Activated CD4-positive, alpha-beta T cell treated with anti-CD3 and anti-CD28 coated beads, Interleukin-2, amount 50 U/mL, for 48 hours (primary cell): ENCODE data around the gene TESK2.
"Not testable (repeated sequence)": the region's sequence is repeated elsewhere in the genome, so short reads cannot be mapped to it uniquely, and the experiment has no call there.

Experiments
- DNase-seq, 2 experiments: peaks; one replicate each; pipeline ENCODE4 v3.0.0-alpha.2; 2020

The TESK2 gene

DNA sequence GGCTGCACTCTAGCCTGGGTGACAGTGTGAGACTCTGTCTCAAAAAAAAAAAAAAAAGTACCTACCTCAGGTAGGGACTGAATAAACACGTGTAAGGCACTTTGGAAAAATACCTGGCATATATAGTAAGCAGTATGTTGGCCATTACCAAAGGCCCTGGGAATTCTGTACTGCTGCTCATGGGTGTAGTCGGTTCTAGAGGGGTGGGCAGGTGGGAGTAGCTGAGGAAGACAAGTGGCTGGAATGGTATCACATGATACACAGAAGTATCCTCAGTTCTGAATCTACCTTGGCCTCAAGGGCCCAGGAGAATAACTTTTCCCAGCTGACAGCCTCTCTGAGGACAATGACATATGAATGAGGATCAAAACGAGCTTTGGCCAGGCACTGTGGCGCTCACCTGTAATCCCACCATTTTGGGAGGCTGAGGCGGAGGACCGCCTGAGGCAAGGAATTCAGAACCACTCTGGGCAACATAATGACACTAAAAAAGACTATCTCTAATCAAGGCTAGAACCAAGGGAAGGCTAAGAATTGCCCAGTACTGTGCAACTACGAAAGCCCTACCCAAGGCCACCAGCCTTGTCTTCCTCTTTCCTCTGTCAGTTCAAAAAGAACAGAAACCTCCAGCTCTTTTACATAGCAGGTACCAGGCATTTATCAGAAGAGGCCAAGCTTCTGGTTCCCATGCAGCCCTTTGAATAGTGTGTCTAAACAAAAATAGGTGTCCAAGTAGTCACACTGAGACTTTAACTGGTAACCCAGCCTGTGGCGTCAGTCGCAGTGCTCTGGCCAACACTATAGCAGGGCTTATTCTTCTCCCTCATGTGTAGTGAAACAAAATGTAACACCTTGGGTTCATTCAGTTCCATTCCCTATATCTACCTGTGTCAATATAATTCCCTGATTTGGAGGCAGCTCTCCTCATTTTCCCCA, 19.3 kb upstream of the TESK2 start:
- DNase-seq = no peak

DNA sequence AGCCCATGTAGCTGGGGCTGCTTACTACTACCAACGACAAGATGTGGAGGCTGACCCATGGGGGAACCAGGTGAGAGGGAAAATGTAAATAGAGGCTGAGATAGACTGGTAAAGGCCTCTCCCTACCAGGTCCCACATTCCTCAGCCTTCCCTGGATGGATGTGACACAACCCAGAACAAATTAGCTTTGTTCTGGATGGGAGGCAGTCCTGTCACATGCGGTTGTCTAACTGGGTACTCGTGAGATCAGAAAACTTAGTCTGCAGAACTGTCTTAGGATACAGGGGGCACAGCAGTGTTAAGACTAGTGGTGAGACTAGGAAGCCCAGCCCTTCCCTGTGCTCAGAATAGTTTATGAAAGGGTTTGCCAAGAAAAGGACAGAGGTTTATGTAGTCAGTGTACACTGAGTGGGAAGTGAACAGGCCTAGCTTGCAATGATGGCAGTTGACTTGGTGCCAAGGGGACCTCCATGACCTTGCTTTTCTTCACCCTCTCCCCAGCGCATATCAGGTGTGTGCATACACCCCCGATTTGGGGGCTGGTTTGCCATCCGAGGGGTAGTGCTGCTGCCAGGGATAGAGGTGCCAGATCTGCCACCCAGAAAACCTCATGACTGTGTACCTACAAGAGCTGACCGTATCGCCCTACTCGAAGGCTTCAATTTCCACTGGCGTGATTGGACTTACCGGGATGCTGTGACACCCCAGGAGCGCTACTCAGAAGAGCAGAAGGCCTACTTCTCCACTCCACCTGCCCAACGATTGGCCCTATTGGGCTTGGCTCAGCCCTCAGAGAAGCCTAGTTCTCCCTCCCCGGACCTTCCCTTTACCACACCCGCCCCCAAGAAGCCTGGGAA, 17.6 kb upstream of the TESK2 start:
- no peak for DNase-seq

DNA sequence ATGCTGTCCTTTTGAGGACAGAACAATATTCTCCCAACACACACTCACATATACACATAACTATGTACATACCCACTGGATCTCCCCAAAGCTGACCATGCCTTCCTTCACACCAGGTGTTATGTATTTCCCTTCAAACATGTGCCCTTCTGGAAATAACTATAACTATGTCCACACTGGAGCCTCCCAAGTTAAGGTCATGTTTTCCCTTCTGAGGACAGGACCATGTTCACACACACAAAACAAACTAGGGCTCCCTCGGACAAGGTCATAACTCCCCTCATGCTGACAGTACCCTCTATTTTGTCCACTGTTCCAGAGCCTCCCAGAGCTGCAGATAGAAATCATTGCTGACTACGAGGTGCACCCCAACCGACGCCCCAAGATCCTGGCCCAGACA, 16.9 kb upstream of the TESK2 start:
- no peak for DNase-seq

DNA sequence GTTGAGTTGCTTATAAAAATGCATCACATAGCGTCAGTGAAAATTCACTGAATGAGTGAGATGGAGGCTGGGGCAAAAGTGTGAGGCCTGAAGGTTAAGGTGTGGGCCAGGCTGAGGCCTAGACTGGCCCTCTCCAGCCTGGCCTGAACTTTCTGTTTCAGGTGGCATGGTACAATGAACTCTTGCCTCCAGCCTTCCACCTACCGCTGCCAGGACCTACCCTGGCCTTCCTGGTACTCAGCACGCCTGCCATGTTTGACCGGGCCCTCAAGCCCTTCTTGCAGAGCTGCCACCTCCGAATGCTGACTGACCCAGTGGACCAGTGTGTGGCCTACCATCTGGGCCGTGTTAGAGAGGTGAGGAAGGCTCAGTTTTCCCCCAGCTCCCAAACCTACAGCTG, 16.2 kb upstream of the TESK2 start:
- no peak for DNase-seq

DNA sequence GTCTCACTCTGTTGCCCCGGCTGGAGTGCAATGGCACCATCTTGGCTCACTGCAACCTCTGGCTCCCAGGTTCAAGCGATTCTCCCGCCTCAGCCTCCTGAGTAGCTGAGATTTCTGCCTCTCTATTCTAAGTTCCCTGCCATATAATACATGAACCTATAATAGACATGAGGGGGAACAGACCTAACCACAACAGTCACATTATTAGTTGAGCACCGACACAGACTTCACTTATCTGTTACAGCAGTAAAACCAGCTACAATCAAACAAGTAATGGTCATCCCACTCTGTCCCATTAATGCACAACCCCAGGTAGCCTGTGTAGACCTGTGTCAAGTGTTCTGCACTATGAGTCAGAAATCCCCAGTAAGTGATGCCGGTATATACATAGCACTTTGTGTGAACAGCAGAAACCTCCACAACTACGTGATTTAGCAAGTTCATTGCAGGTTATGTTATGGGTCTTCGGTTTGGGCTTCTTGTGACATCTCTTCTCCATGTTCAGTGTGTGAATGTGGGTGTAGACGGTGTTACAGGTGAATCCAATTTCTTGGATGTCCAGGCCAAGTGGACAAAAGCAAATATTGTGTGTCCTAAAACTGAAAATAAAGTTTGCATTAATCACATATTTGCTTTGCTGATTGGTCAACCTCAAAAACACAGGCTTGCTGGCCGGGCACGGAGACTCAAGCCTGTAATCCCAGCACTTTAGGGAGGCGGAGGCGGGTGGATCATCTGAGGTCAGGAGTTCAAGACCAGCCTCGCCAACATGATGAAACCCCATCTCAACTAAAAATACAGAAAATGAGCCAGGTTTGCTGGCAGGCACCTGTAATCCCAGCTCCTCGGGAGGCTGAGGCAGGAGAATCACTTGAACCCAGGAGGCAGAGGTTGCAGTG, 12.7 kb upstream of the TESK2 start:
- no peak for DNase-seq

DNA sequence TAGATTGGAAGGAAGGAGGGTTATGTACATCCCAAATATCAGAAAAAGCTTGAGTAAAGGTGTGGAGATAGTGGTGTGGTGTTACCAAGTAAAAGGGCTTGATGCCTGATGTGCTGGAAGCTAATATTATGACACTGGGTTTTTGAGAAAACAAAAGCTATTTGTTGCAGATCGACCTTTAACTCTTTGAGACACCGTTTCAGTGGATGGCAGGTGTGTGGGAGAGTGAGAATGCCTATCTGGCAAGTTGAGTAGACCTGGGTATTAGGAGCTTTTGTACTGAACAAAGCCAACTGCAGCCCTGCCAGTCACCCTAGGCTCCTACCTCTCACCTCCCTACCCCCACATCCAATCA, 10.5 kb upstream of the TESK2 start:
- DNase-seq = no peak

DNA sequence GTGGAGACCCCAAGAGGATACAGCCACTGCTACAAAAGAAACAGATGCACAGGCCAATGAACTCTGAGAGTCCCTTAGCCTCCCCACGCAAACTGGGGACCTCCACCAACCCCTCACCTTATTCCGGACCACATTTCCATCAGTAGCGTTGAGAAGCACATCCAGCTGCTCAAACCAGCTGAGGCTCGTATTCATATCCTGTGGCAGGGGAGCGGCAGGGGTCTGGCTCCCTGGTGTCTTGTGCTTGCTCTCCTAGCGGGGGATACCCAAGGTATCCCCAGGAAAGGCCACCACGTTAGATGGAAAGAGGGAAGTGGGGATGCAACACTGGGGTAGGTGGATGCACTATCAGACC, 8.4 kb upstream of the TESK2 start:
- DNase-seq = peak in 1 of 2 experiments; percentile 21

DNA sequence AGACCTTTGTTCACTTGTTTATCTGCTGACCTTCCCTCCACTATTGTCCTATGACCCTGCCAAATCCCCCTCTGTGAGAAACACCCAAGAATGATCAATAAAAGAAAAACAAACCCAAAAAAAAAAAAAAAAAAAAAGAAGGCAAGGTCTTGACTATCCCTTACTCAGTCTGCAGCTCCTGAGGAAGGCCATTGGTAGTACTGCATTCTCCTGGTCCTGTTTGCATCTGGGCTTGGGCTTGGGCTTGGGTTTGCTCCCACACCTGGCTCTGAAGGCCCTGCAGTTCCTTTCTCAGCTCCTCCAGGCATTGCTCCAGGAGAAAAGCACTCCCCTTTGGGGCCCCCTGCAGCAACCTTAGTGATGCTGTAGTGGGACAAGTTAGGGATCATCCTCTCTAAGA, 7.3 kb upstream of the TESK2 start:
- no peak for DNase-seq

DNA sequence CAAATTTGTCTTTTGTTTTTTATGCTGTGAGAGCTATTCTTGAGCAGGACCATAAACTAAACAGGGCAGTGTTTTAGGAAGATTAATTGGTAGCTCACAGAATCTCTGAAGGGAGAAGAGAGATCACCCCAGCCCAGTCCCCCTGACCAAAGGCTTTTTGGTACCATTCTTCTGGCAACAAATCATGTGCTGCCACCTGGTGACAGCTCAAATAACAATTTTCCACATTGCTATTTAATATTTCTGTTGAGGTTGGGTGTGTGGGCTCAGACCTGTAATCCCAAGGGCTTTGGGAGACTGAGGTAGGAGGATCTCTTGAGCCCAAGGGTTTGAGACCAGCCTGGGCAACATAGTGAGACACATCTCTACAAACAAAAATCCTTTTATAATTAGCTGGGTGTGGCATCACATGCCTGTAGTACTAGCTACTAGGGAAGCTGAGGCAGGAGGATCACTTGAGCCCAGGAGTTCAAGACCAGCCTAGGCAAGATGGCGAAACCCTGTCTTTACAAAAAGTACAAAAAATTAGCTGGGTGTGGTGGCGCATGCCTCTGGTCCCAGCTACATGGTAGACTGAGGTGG, 2.2 kb upstream of the TESK2 start:
- DNase-seq = peak; percentile 38 to 51

DNA sequence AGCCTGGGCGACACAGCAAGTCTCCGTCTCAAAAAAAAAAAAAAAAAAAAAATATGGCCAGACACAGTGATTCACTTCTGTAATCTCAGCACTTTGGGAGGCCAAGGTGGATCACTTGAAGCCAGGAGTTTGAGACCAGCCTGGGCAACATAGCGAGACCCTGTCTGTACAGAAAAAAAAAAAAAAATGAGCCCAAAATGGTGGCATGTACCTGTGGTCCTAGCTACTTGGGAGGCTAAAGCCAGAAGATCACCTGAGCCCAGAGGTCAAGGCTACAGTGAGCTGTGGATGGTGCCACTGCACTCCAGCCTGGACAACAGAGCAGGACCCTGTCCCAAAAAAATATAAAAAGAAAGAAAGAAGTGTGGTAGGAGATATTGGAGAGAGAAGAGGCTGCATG, 1.7 kb upstream of the TESK2 start:
- DNase-seq = no peak

DNA sequence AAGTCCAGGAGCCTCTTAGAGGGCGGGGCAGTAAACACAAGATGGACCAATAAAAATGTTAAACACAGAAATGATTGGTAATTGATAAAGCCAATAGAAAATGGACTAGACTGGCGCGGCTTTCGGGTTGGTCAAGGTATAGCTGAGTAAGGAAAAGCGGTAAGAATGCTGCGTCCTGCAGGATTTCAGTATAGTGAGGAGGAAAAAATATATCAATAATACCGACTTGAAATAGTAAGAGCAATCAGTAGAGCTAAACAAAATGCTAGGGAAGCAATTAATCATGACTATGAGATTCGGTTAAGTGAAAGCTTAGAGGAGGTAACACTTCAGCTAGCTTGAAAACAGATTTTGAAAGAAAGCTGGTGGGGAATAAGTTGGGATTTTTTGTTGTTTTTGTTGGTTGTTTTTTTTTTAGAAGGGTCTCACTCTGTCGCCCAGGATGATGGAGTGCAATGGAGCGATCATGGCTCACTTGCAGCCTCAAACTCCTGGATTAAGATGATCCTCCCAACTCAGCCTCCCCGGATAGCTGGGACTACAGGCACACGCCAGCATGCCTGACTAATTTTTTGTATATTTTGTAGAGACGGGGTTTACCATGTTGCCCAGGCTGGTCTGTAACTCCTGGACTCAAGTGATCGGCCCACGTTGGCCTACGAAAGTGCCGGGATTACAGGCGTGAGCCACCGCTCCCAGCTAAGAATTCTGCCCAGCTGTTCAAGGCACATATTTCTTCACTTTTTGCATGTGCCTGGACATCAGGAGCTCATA, 711 bp upstream of the TESK2 start:
- no peak for DNase-seq

DNA sequence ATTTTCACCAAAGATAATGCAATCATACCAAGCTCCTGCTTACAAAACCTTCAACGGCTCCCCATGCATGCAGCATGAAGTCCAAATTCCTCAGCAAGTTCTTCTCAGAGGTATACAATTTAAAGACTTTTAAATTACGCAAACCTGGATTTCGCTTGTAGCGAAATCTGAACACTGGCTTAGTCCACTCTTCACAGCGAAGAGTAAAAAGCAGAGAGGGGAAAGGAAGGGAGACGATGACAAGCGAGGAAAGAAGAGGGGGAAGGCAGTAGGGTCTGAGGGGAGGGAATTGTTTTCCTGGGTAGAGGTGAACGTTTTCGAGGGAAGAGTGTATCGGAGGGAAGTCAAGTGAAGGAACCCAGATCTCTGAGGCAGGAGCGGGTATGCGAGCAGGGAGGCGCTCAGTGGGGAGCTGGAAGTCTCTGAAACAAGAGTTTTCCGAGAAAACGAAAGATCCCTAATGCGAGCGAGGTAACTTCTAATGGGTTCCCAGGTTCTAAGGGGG, 790 bp downstream of the TESK2 start:
- no peak for DNase-seq

DNA sequence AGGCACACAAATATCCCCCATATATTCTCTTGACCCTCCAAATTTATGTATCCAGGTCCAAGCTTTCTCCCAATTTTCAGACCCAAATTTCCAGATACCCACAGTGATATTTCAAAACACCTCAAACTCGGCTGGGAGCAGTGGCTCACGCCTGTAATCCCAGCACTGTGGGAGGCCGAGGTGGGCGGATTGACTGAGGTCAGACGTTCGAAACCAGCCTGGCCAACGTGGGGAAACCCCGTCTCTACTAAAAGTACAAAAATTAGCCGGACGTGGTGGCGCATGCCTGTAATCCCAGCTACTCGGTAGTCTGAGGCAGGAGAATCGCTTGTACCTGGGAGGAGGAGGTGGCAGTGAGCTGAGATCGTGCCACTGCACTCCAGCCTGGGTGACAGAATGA, 1.6 kb downstream of the TESK2 start:
- peak; percentile 72 to 83 for DNase-seq

DNA sequence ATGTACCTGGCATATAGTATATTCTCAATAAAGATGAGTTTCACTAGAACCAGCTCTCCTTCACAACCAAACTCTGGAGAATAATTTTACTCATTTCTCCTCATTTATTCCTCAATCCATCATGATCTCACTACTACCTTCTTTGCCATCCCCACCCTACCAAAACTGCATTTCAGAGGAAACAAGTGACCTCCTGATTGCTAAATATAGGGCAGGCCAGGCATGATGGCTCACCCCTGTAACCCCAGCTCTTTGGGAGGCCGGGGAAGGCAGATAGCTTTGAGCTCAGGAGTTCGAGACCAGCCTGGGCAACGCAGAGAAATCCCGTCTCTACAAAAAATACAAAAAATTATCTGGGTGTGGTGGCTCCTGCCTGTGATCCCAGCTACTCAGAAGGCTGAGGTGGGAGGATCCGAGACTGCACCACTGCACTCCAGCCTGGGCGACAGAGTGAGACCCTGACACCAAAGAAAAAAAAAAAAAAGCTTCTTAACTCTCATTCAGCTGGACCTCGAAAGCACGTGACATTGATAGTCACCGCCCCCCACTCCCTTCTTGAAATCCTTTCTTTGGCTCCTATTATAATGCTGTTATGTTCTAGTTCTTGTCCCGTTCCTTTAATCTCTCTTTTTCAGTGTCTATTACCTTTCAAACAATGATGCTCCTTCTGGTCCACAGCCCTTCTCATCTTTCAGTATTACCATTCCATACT, 2.1 kb downstream of the TESK2 start:
- DNase-seq = no peak

DNA sequence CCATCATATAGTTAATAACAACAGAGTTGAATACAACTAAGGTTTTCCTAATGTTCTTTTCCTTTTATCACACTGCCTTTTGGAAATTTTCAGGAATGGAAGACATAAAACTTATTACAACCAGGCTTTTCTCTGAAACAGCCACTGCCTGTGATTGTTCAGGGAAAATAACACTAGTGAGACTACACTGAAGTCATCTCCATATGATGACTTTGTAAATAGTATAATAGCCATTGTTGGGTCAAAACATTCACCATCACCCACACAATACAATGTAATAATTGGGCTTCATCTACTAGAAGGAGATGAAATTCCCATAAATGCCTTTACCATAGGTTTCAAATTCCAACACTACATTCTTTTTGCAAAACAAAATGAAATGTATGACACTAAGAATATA, 5.0 kb downstream of the TESK2 start:
- no peak for DNase-seq

DNA sequence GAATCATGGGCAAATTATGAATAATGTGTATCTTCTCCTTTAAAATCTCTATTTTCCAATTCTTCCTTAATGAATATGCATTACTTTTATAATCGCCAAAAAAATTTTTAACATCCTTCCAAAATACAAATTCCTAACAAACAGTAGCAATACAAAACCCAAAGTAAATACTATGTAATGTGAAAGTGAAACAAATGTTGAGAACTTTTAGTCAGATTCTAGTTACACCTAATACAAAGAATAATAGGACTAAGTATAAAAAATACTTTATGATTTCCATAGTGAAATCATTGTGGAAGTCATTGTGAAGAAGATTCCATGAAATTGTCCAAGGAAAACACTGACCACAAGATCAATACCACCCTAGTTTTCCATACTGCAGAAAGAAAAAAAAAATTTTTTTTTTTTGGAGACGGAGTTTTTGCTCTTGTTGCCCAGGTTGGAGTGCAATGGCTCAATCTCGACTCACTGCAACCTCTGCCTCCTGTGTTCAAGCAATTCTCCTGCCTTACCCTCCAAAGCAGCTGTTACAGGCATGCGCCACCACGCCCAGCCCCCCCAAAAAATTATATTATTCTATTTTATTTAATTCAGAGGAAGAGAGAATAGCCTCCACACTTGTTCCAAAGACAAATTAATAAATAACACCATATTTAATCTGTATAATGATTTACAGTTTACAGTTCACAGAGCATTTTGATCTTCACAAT, 11.8 kb downstream of the TESK2 start:
- DNase-seq = no peak

DNA sequence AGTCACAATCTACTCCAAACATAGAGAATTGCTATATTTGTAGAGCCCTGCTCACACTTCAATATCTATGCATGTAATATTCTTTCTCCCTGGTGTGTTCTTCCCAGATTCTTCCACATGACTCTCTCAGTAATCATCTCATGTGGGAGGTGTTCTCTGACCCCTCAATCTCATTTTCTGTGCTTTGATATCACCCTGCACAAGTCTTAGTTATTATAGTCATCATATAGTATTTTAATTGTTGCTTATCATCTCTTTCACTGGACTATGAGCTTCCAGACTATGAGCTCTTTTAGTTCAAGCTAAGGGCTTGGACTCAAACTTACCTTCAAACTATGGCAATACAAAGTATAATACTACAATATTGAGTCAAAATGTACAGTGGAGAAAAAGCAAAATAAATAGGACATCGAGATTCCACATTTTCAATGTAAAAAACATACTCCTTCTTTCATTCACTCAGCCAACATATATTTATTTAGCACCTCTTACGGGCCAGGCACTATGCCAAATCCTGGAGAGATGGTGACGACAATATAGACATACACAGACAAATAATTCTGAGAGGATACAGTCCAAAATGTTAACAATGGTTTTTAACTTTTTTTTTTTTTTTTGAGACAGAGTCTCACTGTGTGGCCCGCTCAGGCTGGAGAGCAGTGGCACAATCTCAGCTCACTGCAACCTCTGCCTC, 12.7 kb downstream of the TESK2 start:
- DNase-seq = no peak

DNA sequence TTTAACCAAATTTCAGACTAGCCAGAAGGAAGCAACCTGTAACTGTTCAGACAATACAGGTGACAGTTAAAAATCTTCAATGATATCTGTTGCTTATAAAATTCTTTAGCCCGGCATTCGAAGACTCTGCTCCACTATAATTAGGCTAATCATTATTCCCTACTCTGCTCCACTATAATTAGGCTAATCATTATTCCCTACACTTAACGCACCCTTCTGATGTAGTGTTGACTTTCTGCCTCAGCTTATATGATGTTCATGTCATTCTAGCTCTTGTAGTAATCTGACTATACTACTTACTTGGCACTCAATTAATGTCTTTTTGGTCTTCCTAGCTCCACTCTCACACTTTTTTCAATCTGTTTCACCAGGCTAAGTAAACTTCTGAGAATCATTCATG, 13.3 kb downstream of the TESK2 start:
- DNase-seq = no peak

DNA sequence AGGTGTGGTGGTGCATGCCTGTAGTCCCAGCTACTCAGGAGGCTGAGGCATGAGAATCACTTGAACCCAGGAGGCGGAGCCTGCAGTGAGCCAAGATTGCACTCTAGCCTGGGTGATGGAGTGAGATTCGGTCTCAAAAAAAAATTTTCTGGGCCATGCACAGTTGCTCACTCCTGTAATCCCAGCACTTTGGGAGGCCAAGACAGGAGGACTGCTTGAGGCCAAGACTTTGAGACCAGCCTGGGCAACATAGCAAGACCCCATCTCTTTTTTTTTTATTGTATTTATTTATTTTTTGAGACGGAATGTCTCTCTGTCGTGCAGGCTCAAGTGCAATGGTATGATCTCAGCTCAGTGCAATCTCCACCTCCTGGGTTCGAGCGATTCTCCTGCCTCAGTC, 16.8 kb downstream of the TESK2 start:
- DNase-seq = not testable (repeated sequence)

DNA sequence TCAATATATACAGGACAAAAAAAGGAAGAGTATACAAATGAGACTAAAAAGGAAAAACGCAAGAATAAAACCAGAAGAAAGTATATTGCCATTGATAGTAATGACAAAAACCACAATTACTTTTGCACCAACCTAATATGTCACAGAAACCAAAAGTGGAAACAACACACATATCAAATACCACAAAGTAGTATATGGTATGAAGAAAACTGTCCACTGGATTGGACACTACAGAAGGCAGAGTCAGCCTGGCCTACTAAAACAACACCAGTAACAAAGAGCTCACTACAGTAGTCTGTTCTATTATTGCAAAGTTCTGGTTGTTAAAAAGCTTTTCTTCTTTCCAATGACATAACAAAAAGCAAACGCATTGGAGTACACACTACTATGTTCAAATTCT, 17.7 kb downstream of the TESK2 start:
- DNase-seq = no peak
